ENCODE measurements around the gene ALDH8A1. TPM values are rescaled to one million over a fixed set of nuclear protein-coding genes. Genes with fewer than 3 reads are reported as not detected.

Gene ALDH8A1
- polyA plus RNA-seq, 1 of the 3 experiments (the other 2 are of a cell fraction), result 0.25 TPM

GRCh38 chr6:134925800-134926199 is 24.1 kb downstream of the ALDH8A1 start:
- H3K4me2 ChIP-seq, result no peak overlapping the region
- H3K27me3 ChIP-seq (ENCODE audit: insufficient read depth), result no peaks in the 10 kb centered on the region
- H3K36me3 ChIP-seq (replicated peaks in 1 of 2; ENCODE audit: control insufficient read depth in 1 of 2, insufficient read depth in 2 of 2, low read length in 1 of 2), result no peaks in the 10 kb centered on the region
- no peaks in the 10 kb centered on the region for H3K9me2 ChIP-seq
- POLR2A ChIA-PET, result no interaction called here
- H3F3A ChIP-seq (replicated peaks; ENCODE audit: insufficient read depth), result no peaks in the 10 kb centered on the region
- no peak overlapping the region for H3K27ac ChIP-seq (ENCODE audit: low read depth in 2 of 2, low read length in 1 of 2)
- WGBS (ENCODE audit: low lambda C conversion rate), result 83% methylated on average over 3 of the region's 3 CpGs
- H4K20me1 ChIP-seq (ENCODE audit: insufficient read depth), result no peaks in the 10 kb centered on the region
- no peaks in the 10 kb centered on the region for H3K4me1 ChIP-seq (ENCODE audit: control insufficient read depth in 1 of 2, insufficient read depth in 2 of 2, low read depth in 1 of 2, low read length in 1 of 2)
- H3K79me2 ChIP-seq (ENCODE audit: insufficient read depth), result no peaks in the 10 kb centered on the region
- H3K4me3 ChIP-seq (ENCODE audit: low read depth in 2 of 2, low read length in 1 of 2), result no peak overlapping the region
- no peaks in the 10 kb centered on the region for H3K9me3 ChIP-seq
- CTCF ChIA-PET, result interaction anchor here (0.6 to 0.7 kb wide), 2 partner anchors 16 to 802 kb away, joined by 3 read pairs; no protein-coding TSS in a partner anchor
- DNase-seq, result no peak
- no peak for TF ChIP-seq GABPA (IDR thresholded peaks at IDR 0.05; ENCODE audit: low read depth)
- no peak for TF ChIP-seq USF1 (IDR thresholded peaks at IDR 0.05; ENCODE audit: borderline replicate concordance, low read depth)
- no peak for TF ChIP-seq TAF1 (IDR thresholded peaks at IDR 0.05; ENCODE audit: borderline replicate concordance, low read depth, low read length)
- TF ChIP-seq ZBTB33 (IDR thresholded peaks at IDR 0.05; ENCODE audit: borderline replicate concordance, low read depth), result no peak
- no peak for TF ChIP-seq PBX3 (IDR thresholded peaks at IDR 0.05)
- no peak for TF ChIP-seq NRF1 (IDR thresholded peaks at IDR 0.05; ENCODE audit: low read depth, low read length)
- TF ChIP-seq USF2 (IDR thresholded peaks at IDR 0.05; ENCODE audit: borderline replicate concordance, low read depth, low read length), result no peak
- TF ChIP-seq ELF1 (IDR thresholded peaks at IDR 0.05), result no peak
- no peak for TF ChIP-seq RFX5 (IDR thresholded peaks at IDR 0.05; ENCODE audit: low read length)
- no peak for TF ChIP-seq TEAD4 (IDR thresholded peaks at IDR 0.05; ENCODE audit: borderline replicate concordance, insufficient read depth)
- TF ChIP-seq YY1 (IDR thresholded peaks at IDR 0.05; ENCODE audit: low read depth), result no peak
- no peak overlapping the region for H3K9ac ChIP-seq
- no peak overlapping the region for H2AFZ ChIP-seq (ENCODE audit: low read depth)

- DNase-seq, result no peak
- POLR2A ChIA-PET, result no interaction called here
- 88% methylated on average over 3 of the region's 6 CpGs for WGBS (ENCODE audit: low lambda C conversion rate)
- Histone ChIP-seq H3K9ac (no peak overlapping the region), H3K27ac (ENCODE audit: low read depth in 2 of 2, low read length in 1 of 2) (no peak overlapping the region), H3K9me2 (no peaks in the 10 kb centered on the region), H3K27me3 (ENCODE audit: insufficient read depth) (no peaks in the 10 kb centered on the region), H3F3A (replicated peaks; ENCODE audit: insufficient read depth) (peaks cover 3% of the 10 kb centered on the region), H2AFZ (ENCODE audit: low read depth) (no peak overlapping the region), H3K4me3 (ENCODE audit: low read depth in 2 of 2, low read length in 1 of 2) (no peak overlapping the region), H3K4me2 (no peak overlapping the region), H3K36me3 (replicated peaks in 1 of 2; ENCODE audit: control insufficient read depth in 1 of 2, insufficient read depth in 2 of 2, low read length in 1 of 2) (no peaks in the 10 kb centered on the region), H3K4me1 (ENCODE audit: control insufficient read depth in 1 of 2, insufficient read depth in 2 of 2, low read depth in 1 of 2, low read length in 1 of 2) (no peaks in the 10 kb centered on the region), H3K9me3 (no peaks in the 10 kb centered on the region), H3K79me2 (ENCODE audit: insufficient read depth) (no peaks in the 10 kb centered on the region), H4K20me1 (ENCODE audit: insufficient read depth) (no peaks in the 10 kb centered on the region)
- TF ChIP-seq TAF1 (IDR thresholded peaks at IDR 0.05; ENCODE audit: borderline replicate concordance, low read depth, low read length) (no peak), CHD2 (IDR thresholded peaks at IDR 0.05; ENCODE audit: low read length, partially characterized antibody) (no peak), FOSL2 (IDR thresholded peaks at IDR 0.05; ENCODE audit: borderline replicate concordance, low read depth) (no peak), ELF1 (IDR thresholded peaks at IDR 0.05) (no peak), GABPA (IDR thresholded peaks at IDR 0.05; ENCODE audit: low read depth) (no peak), USF2 (IDR thresholded peaks at IDR 0.05; ENCODE audit: borderline replicate concordance, low read depth, low read length) (no peak), IRF3 (IDR thresholded peaks at IDR 0.05; ENCODE audit: low read depth, low read length) (no peak), TCF12 (IDR thresholded peaks at IDR 0.05) (no peak), MAX (IDR thresholded peaks at IDR 0.05; ENCODE audit: low read depth) (no peak), TEAD4 (IDR thresholded peaks at IDR 0.05; ENCODE audit: borderline replicate concordance, insufficient read depth) (no peak)
- CTCF ChIA-PET, result interaction anchor here (1.2 to 1.5 kb wide), 3 partner anchors 19 to 40 kb away, joined by 3 to 8 read pairs (median 3); no protein-coding TSS in a partner anchor
Observed at GRCh38 chr6:134921721-134922261, 28.1 kb downstream of the ALDH8A1 start.
